Heart left ventricle (tissue), 16 donors: ENCODE measurements around the gene JKAMP. TPM values are rescaled to one million over a fixed set of nuclear protein-coding genes. Genes with fewer than 3 reads are reported as not detected.

Experiments used
- ATAC-seq, 4 donors: fragments of 200-7000 bp; cut with Tn5 transposase; one replicate each; pipeline ENCODE4 v1.9.1; 2020 to 2022; ENCODE audit warnings: moderate library complexity in 4 of 4, mild to moderate bottlenecking in 3 of 4, moderate number of reproducible peaks in 1 of 4
- DNase-seq, 5 donors: peaks; one replicate each; pipeline ENCODE4 v3.0.0-alpha.2; 2020
- H3K27ac ChIP-seq, 12 donors: fragments of 200-600 bp; sonication (generic) in 4 of 12; one replicate each; pipeline versions ENCODE4 v1.5.0 to v1.8.0; 2016 to 2022; ENCODE audit warnings: mild to moderate bottlenecking in 2 of 12
- H3K27me3 ChIP-seq, 9 donors: fragments of 200-600 bp; sonication (generic) in 2 of 9; one replicate each; pipeline versions ENCODE4 v1.5.1 to v1.8.0; 2016 to 2022; ENCODE audit warnings: mild to moderate bottlenecking in 3 of 9
- H3K36me3 ChIP-seq, 9 donors: fragments of 200-600 bp; sonication (generic) in 2 of 9; one replicate each; pipeline versions ENCODE4 v1.5.0 to v1.8.0; 2018 to 2022; ENCODE audit warnings: mild to moderate bottlenecking in 2 of 9
- H3K4me1 ChIP-seq, 12 donors: fragments of 200-600 bp; sonication (generic) in 4 of 12; one replicate each; pipeline versions ENCODE4 v1.5.0 to v1.8.0; 2016 to 2022; ENCODE audit warnings: mild to moderate bottlenecking in 3 of 12
- H3K4me3 ChIP-seq, 12 donors: fragments of 200-600 bp; sonication (generic) in 4 of 12; one replicate each; pipeline versions ENCODE4 v1.5.0 to v1.8.0; 2017 to 2022; ENCODE audit warnings: mild to moderate bottlenecking in 9 of 12, moderate library complexity in 4 of 12
- H3K9me3 ChIP-seq, 12 donors: fragments of 200-600 bp; sonication (generic) in 4 of 12; one replicate each; pipeline versions ENCODE4 v1.5.0 to v1.8.0; 2016 to 2022; ENCODE audit warnings: mild to moderate bottlenecking in 1 of 12
- CTCF ChIP-seq, 12 donors: fragments of 200-600 bp; sonication (generic) in 4 of 12; IDR thresholded peaks; one replicate each; pipeline versions ENCODE4 v1.5.0 to v1.8.0; 2018 to 2022; ENCODE audit warnings: antibody characterized with exemption in 12 of 12, mild to moderate bottlenecking in 5 of 12
- POLR2A ChIP-seq, 2 donors: fragments of 450-650 bp; IDR thresholded peaks; one replicate each; pipeline ENCODE4 v1.6.1; 2017; ENCODE audit warnings: antibody characterized with exemption in 2 of 2, mild to moderate bottlenecking in 2 of 2, moderate library complexity in 2 of 2
- WGBS, 4 donors: extraction: QIAGEN DNeasy Blood & Tissue Kit in 2 of 4; methylation state at CpG; one replicate each; pipeline versions ENCODE4 v1.1.5 to v1.1.7; 2013 to 2018; 5-methylcytosine and 5-hydroxymethylcytosine counted together
- intact Hi-C, 10 donors: fragments of 100-400 bp; cut with DNase I; formaldehyde crosslinking; loops; one replicate each; pipeline versions ENCODE4 v1.11.1 to v1.14.2; 2022
- polyA plus RNA-seq, 2 donors: library from polyadenylated mRNA; stranded (reverse); fragments of 200-250 nt; gene quantifications; one replicate each; pipeline ENCODE4 v1.2.3, GENCODE V29; 2013
- total RNA-seq, 9 donors: library from RNA; depleted of rRNA in 2 of 9; stranded (reverse); fragments of >200 nt in 2 of 9; fragmentation: NEBNext Ultra II Directional in 3 of 9; extraction: Animal tissue kit (Norgen Biotek cat#: 25700) in 3 of 9; gene quantifications; one replicate each; pipeline versions ENCODE4 v1.1.0 to v1.2.4, GENCODE V29; 2016 to 2023
- donor health status: ischemic (EF 13 %, LVEDD 7.1; RV severe dilation, severe dysfunction).
- donor health status: healthy with polysubstance abuse.
- donor health status: DM: no; HTN: yes; CAD: no.
- donor health status: DM: no; HTN: no; CAD: no.
- donor health status: ischemic (EF 25% LVEDD 6.9; RV normal size, moderate dysfunction).
- donor health status: ischemic (EF 25% LVEDD 5.7; RV mildly dilated, moderate dysfunction).
- donor health status: healthy.
- donor health status: DM: yes; HTN: yes; CAD: no.
- donor health status: ischemic (EF 35%, LVEDD 5.7; RV mildly dilated, moderate dysfunction).
- donor health status: nonischemic (EF 11% LVEDD 7.7; RV severe dilation, severe dysfunction).
- donor health status: DM: yes; HTN: yes; CAD: no.
- donor health status: PGD.
- donor health status: ischemic (EF 29% LVEDD 5.4; RV normal size, mild dysfunction).
- donor health status: nonischemic (EF 23%, LVEDD 6.1; RV moderate dilation, normal function).

Gene JKAMP
- total and polyA plus RNA-seq, 11 donors: 11.4 to 52.9 (median 31.2) TPM

- Histone ChIP-seq H3K27ac (no peak overlapping the region), H3K4me1 (no peaks in the 10 kb centered on the region), H3K9me3 (no peaks in the 10 kb centered on the region), H3K4me3 (no peak overlapping the region), H3K36me3 (no peaks in the 10 kb centered on the region), H3K27me3 (peaks cover 0 to 18% (median 0%) of the 10 kb centered on the region in 9 donors)
- TF ChIP-seq POLR2A (IDR thresholded peaks at IDR 0.05) (no peak), CTCF (IDR thresholded peaks at IDR 0.05) (no peak)
- 16 to 30% (median 25%) methylated on average over 1 of the region's 1 CpG for WGBS, 4 donors
- ATAC-seq: no peak
- intact Hi-C loops: no loop called here
- DNase-seq: no peak
These were observed 56.5 kb downstream of the JKAMP start for GRCh38 chr14:59540852-59541251.

- H3K4me1 ChIP-seq: no peaks in the 10 kb centered on the region
- no peak for TF ChIP-seq POLR2A (IDR thresholded peaks at IDR 0.05)
- no peak for TF ChIP-seq CTCF (IDR thresholded peaks at IDR 0.05)
- ATAC-seq: no peak
- no peak overlapping the region for H3K4me3 ChIP-seq
- 71 to 83% (median 79%) methylated on average over 2 of the region's 2 CpGs for WGBS, 4 donors
- intact Hi-C loops: no loop called here
- no peaks in the 10 kb centered on the region for H3K36me3 ChIP-seq
- H3K27ac ChIP-seq: no peak overlapping the region
- no peaks in the 10 kb centered on the region for H3K9me3 ChIP-seq
- DNase-seq: no peak
- H3K27me3 ChIP-seq: peaks cover 0 to 18% (median 0%) of the 10 kb centered on the region in 9 donors
These were observed 57.4 kb downstream of the JKAMP start for GRCh38 chr14:59541731-59542130.

- no peaks in the 10 kb centered on the region for H3K9me3 ChIP-seq
- H3K4me3 ChIP-seq: no peak overlapping the region
- no peaks in the 10 kb centered on the region for H3K4me1 ChIP-seq
- intact Hi-C loops: no loop called here
- no peaks in the 10 kb centered on the region for H3K36me3 ChIP-seq
- 31 to 43% (median 40%) methylated on average over 7 of the region's 7 CpGs for WGBS, 4 donors
- H3K27ac ChIP-seq: no peak overlapping the region
- ATAC-seq (no peak), DNase-seq (no peak)
- no peak for TF ChIP-seq CTCF (IDR thresholded peaks at IDR 0.05)
- no peak for TF ChIP-seq POLR2A (IDR thresholded peaks at IDR 0.05)
- H3K27me3 ChIP-seq: peaks cover 0 to 18% (median 0%) of the 10 kb centered on the region in 9 donors
These were observed 59.6 kb downstream of the JKAMP start for GRCh38 chr14:59543873-59544272.

- 82 to 89% (median 85%) methylated on average over 2 of the region's 2 CpGs for WGBS, 4 donors
- intact Hi-C loops: no loop called here
These were observed 63.0 kb downstream of the JKAMP start for GRCh38 chr14:59547310-59547709.

More at GRCh38 chr14:59547310-59547709, 63.0 kb downstream of the JKAMP start:
- Histone ChIP-seq H3K4me3 (no peak overlapping the region), H3K27me3 (peaks cover 0 to 18% (median 0%) of the 10 kb centered on the region in 9 donors), H3K9me3 (peaks cover 0 to 8% (median 0%) of the 10 kb centered on the region in 12 donors), H3K36me3 (no peaks in the 10 kb centered on the region), H3K27ac (no peak overlapping the region), H3K4me1 (no peaks in the 10 kb centered on the region)
- ATAC-seq (no peak), DNase-seq (no peak)
- TF ChIP-seq CTCF (IDR thresholded peaks at IDR 0.05): no peak
- TF ChIP-seq POLR2A (IDR thresholded peaks at IDR 0.05): no peak

Other genes starting within 250 kb of the JKAMP start
- 1 to 10 TPM; 1.3 to 2.7 (median 2.3) TPM for gene GPR135, start 19.1 kb upstream of the JKAMP start, total RNA-seq
- gene GPR135, start 19.1 kb upstream of the JKAMP start, polyA plus RNA-seq: under 1 TPM; 0.84 to 0.98 TPM
- 10 to 100 TPM in 7 of 9 donors, 1 to 10 TPM in 2; 8.7 to 17.9 (median 14.1) TPM for gene L3HYPDH, start 109 bp upstream of the JKAMP start, total RNA-seq
- 10 to 100 TPM in 1 of 2 donors, 1 to 10 TPM in 1; 7.4 to 18.9 TPM for gene L3HYPDH, start 109 bp upstream of the JKAMP start, polyA plus RNA-seq
- not detected for gene CCDC175, start 92.3 kb downstream of the JKAMP start, total RNA-seq
- not detected for gene CCDC175, start 92.3 kb downstream of the JKAMP start, polyA plus RNA-seq